Amniotic epithelial cell (primary cell): ENCODE measurements around the gene JADE1.

Experiments
- DNase-seq: peaks from one replicate; pipeline ENCODE4 v3.0.0-alpha.2; 2010; ENCODE audit warnings: low read depth

The JADE1 gene

DNA sequence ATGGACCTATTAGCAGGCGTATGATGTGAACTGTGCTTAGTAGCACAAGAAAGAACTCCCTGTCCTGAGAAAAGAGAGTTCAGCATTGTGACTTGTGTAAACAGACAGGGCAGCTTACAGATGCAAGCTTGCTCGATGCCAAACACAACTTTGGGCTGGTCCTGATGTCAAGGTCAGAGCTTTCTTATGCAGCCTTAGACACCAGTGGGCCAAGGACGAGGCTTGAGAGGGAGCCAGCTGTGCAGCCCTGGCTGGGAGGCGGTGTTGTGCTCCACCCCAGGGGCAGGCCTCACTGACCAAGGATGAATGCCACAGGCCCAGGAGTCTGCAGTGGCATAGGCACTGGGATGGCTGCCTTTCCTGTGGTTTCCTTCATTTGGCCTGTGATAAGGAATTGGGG, 35.4 kb downstream of the JADE1 start:
- no peak for DNase-seq

DNA sequence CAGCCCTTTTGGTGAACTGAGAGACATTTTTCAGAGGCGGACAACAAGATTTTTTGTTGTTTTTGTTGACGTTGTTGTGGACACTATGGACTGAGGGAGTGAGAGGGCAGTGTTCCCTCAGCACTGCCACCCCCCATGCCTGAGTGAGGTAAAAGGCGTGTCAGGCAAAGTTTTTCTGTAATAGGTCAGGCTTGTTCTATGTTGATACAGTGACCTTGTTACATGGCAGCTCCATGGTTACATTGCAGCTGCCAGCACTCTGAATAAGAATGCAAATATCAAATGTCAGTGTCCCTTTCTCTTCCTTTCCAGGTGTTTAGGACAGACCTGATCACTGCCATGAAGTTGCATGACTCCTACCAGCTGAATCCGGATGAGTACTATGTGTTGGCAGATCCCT, 36.6 kb downstream of the JADE1 start:
- no peak for DNase-seq

DNA sequence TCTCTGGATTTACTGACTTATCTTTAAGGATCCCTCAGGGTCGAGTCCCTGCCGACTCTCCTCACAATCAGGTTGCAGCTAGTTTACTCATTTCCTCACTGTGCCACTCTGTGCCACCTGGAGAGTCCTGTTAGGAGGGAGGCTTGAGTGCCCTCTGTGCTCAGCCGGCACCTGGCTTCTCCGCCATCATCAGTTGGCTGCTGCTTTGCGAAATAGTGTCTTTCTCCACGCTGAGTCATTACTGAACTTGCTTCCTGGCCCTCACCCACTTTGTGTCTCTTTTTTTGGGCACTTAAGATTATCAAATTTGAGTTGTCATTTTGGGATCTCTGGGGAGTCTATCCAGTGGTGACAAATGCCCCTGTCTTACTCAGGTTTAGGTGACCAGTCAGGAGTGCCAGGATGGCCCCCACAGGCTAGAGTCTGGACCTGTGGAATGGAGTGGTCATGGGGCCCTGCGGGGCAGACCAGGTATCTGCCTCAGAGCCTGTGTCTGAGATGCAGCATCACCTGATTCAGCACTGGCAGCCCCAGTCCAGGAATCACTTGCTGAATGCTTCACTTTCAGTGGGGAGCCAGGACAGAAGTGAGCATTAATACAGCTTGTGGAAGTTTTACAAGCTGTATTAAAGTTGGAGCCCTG, 37.7 kb downstream of the JADE1 start:
- peak; percentile 39 for DNase-seq

GRCh38 chr4:128848461-128848860, 39.0 kb downstream of the JADE1 start:
- DNase-seq = no peak

GRCh38 chr4:128850252-128850651, 40.8 kb downstream of the JADE1 start:
- no peak for DNase-seq

- DNase-seq = no peak
Measured at GRCh38 chr4:128853741-128854140, 44.2 kb downstream of the JADE1 start.

DNA sequence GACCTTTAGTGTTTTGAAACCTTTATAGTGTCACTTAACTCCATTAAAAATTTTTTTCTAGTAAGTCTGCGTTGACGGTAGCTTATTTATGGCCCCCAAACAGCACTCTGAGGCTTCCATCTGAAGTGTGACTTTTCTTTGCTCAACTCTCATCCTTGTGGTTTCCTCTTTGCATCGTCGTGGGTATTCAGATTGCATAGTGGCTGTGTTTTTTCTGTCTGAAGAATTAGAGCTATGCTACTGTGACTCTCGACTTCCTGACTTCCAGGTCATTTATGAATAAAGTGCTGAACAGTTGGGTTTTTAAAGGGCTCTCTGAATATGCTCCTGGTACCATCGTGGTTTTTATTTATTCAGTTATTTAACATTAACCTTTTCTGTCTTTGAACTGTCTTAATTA, 44.9 kb downstream of the JADE1 start:
- peak; percentile 66 for DNase-seq

DNA sequence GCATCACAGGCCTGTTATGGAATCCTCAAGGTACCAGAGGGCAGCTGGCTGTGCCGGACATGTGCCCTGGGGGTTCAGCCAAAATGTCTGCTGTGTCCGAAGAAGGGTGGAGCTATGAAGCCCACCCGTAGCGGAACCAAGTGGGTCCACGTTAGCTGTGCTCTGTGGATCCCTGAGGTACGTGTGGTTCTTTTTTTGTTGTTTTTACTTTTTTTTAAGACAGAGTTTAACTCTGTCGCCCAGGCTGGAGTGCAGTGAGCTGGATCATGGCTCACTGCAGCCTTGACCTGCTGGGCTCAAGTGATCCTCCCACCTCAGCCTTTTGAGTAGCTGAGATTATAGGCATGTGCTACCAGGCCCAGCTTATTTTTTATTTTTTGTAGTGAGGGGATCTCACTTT, 46.1 kb downstream of the JADE1 start:
- DNase-seq = no peak

- DNase-seq = no peak
Measured at GRCh38 chr4:128856246-128856645, 46.7 kb downstream of the JADE1 start.

DNA sequence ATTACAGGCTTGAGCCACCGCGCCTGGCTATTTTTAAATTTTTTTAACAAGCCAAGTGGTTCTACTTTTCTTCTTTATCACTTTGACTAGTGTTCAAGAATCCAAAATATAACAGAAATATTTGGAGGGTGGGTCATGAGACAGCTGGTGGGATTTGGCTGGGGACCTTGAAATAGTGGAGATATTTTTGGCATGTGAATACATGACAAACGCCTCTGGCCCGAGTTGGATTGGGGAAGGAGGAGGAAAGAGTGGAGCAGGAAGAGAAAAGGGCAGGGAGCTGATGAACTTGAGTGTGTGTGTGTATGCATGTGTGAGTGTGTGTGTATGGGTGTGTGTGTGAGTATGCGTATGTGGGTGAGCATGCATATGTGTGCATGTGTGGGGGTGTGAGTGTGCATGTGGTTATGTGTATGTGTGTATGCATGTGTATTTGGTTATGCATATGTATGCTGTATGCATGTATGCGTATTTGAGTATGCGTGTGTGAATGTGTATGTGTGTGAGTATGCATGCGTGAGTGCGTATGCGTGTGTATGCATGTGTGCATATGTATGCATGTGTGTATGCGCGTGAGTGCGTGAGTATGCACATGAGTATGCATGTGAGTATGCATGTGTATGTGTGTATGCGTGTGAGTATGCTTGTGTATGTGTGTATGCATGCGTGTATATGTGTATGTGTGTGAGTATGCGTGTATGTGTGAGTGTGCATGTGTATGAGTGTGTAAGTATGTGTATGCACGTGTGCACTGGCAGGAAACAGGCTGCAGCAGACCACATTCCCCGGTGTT, 49.6 kb downstream of the JADE1 start:
- DNase-seq = no peak

GRCh38 chr4:128859887-128860677, 50.6 kb downstream of the JADE1 start:
- DNase-seq = peak; percentile 64

DNA sequence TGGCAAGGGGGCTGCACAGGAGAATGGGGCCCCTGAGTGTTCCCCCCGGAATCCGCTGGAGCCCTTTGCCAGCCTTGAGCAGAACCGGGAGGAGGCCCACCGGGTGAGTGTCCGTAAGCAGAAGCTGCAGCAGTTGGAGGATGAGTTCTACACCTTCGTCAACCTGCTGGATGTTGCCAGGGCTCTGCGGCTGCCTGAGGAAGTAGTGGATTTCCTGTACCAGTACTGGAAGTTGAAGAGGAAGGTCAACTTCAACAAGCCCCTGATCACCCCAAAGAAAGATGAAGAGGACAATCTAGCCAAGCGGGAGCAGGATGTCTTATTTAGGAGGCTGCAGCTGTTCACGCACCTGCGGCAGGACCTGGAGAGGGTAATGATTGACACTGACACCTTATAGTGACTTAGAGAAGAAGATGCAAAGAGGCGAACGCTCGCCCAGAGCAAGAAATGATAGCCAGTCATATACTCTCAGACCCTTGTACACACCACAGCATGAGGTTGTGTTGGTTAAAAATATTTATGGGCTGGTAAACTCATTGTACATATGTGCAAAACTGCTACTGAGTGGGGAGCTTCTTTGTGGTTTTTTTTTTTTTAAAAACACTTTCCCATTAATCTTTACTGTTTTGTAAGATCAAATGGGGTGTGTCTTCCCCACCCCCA, 52.5 kb downstream of the JADE1 start:
- DNase-seq = no peak

DNA sequence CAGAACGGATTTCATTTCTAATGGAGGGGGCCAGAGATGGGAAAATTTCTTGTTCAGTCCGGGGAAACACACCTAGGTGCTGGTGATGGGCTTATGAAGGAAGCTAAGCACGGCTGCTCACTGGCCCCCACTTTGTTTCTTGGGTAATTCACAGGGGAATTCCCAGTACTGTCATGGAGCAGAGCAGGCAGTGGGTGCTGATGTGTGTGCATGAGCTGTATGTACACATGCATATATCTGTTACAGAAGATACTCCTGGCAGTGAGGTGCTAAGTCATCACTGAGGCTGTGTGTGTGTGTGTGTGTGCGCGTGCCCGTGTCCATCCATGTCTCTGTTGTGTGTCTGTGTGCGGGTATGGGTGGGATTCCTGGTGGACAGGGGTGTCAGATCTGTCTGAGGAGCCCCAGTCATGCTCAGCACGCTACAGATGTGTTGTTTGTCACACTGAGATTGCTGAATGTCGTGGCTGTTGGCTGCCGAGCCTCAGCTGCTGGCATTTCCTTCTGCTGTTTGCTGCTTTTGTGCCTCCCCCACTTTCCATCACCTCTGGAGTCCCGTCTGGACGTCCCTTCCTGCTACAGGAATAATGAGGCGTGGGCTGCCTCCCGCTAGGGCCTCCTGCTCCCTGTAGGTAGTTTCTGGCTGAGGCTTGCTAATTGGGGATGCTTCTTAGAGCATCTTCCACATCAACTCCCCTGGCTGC, 53.3 kb downstream of the JADE1 start:
- no peak for DNase-seq

- peak; percentile 69 for DNase-seq
Measured at GRCh38 chr4:128863312-128864075, 54.0 kb downstream of the JADE1 start.

DNA sequence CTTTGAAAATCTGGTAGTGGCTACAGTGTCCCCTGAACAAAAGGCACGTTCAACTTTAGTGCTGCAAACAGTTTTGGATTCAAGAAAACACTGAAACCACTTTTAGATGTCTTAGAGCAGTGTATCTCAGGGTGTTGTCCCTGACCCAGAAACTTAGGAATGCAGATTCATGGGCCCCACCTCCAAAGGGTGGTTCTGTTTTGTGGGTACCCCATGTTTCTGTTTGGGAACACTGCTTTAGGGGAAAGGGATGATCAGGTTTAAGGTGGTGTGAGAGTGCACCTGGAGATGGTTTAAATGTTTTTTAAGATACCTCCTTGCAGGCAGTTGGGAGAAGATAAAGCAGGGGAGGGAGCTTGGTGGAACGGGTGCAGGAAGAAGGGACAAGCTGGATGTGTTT, 55.6 kb downstream of the JADE1 start:
- DNase-seq = no peak

- no peak for DNase-seq
Measured at GRCh38 chr4:128866269-128866668, 56.8 kb downstream of the JADE1 start.

DNA sequence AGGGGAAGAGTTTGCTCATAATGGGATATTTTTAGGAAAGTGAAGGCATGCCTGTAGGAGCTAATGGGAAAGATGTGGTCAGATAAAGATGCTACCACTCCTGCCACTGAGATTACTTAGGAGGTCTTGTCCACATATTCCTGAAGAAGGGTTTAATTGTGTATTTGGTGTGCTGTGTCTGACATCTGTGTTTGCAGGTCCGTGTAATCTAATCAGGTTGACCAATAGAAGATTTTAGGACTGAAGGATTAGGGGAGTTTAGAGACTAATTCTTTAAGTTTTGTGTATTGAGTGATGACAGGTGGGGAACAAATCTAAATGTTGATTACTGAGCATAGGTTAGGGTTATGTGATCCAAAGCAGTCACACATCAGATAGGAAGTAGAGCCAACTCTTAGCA, 57.2 kb downstream of the JADE1 start:
- DNase-seq = no peak

GRCh38 chr4:128868758-128869157, 59.3 kb downstream of the JADE1 start:
- DNase-seq = peak; percentile 92

GRCh38 chr4:128869776-128870509, 60.4 kb downstream of the JADE1 start:
- peak; percentile 50 for DNase-seq

GRCh38 chr4:128871948-128872347, 62.4 kb downstream of the JADE1 start:
- peak; percentile 99 for DNase-seq
